NCI-H748 (cell line): ENCODE data around the gene NBEAL2.

Experiments
- DNase-seq: peaks from one replicate; lab custom pipeline; 2025; ENCODE audit not compliant: unreplicated experiment; lab: John Stamatoyannopoulos, UW

NBEAL2 gene

GRCh38 chr3:46978985-46979944 lies at the start of gene NBEAL2:
NBEAL2 (plus strand) TSS chr3:46979666; CDS start chr3:46979862, 196 bp downstream.
- DNase-seq, result peak; percentile 91

GRCh38 chr3:46930166-46930944 lies 49.1 kb upstream of the NBEAL2 start:
- no peak for DNase-seq

GRCh38 chr3:46930945-46931403 lies 48.5 kb upstream of the NBEAL2 start:
- no peak for DNase-seq

- DNase-seq, result peak; percentile 69
These were observed 47.7 kb upstream of the NBEAL2 start for GRCh38 chr3:46931631-46932331.

DNA sequence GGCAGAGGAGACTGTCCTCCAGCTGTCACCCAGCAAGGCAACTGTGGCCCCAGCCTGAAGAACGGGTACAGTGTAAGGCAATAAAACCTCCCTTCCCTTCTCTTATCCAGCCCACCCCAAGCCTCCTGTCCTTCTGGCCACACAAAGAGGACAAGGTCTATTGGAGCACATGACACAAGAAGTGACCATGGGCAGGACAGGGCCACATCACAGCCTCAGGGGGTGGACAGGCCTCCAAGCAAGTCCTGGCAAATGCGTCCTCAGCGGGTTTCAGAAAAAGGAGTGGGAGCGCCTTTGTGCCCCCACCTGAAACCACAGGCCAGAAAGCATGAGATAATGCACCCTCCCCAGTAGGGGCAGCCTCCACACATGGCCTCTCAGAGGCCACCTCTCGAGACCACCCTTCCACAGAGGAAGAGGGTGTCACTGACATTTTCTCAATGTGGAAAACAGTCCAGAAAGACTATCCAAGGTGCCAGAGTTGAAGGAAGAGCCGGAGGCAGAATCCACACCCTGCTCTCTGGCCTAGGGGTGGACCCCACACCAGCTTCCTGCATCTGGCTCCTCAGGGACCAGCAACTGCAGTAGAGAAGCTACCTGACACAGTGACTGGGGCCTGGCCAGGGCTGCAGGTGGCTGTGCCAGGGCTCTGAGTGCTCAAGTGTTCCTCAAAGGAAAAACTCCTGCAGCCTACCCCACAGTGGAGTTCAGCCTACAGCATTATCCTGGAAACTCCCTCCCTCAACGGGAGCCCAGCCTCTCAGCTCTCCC lies 46.8 kb upstream of the NBEAL2 start:
- no peak for DNase-seq

- no peak for DNase-seq
These were observed 46.2 kb upstream of the NBEAL2 start for GRCh38 chr3:46933261-46933660.

GRCh38 chr3:46934072-46934471 lies 45.4 kb upstream of the NBEAL2 start:
- DNase-seq, result no peak

DNA sequence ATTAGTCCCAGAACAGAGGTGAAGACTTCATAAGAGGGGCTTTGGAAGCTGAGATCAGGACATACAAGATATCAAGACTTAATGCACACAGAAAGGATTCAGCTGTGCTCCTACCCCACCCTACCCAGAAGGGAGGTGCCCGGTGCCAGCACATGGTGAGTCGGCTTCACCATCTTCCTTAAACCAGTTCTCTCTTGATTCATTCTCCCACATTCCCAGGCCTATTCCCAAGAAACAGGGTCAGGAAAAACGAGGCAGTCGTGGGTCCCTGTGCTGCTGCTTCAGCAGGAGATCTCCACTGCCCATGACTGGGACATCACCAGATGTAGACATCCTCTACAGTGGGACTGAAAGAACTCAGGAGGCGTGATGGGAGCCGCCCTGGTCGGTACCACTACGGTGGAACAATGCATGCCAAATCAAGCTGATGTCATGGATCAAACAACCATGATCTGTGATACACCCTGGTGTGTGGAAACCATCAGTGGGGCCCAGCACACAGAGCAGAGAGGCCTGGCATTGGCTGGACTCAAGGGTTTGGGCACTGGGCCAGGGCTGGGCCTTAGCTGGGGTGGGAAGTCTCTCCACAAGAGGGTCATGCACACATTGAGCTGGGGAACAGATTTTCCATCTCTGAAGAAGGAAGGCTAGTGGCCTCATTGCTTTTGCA lies 44.8 kb upstream of the NBEAL2 start:
- no peak for DNase-seq

DNA sequence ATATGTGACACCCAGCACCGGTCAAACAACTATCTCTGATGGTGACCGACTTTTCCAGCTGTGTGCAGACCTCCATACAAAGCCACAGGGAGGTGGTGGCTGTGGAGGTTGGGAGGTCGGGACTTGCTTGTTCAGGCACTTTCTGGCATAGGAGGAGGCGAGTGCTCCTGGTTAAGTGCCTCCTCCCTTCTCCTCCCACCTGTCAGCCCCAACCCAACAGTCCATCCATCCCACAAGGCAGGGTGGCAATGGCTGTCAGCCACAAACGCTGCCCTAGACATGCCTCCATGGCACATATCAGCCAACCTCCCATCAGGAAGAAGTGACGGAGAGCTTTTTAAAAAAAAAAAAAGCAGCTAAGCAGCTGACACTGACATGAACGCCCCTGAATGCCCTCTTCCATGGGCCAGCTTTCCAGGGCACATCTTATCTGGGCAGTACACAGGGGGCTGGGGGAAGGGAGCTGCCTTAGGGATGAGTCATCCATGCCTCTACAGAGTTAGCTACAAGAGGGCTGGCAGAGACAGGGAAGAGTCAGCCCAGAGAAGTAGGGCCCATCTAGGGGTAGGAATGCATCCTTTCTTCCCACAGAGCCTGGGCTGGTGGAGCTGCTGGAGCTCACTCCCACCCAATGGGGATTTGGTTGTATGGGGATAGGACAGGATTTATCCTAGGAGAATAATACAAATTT lies 44.2 kb upstream of the NBEAL2 start:
- DNase-seq, result no peak

DNA sequence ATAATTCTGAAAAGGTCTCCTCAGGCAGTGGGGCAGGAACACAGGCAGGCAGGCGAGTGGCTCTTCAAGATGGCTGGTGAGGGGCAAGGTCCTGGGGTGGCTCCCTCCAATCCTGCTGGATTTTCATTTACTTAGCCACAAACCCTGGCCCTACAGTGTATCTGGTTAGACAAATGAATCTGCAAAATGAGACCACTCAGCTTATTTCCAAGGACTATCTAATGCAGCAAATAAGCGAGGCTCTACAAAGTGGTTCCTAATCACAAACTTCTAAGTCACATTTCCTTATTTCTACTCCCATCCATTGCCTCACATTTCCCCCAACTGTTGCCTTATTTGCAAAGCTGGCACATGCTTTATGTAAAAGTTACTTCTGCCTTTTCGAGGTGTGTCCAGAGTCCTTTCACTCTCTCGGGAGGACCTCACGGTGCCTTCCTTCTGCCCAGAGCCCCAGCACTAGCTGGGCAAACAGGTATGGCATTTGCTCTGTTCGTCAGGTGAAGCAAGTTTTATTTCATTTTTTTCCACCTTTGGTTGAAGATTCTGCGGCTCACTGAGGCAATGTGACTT lies 43.4 kb upstream of the NBEAL2 start:
- no peak for DNase-seq

DNA sequence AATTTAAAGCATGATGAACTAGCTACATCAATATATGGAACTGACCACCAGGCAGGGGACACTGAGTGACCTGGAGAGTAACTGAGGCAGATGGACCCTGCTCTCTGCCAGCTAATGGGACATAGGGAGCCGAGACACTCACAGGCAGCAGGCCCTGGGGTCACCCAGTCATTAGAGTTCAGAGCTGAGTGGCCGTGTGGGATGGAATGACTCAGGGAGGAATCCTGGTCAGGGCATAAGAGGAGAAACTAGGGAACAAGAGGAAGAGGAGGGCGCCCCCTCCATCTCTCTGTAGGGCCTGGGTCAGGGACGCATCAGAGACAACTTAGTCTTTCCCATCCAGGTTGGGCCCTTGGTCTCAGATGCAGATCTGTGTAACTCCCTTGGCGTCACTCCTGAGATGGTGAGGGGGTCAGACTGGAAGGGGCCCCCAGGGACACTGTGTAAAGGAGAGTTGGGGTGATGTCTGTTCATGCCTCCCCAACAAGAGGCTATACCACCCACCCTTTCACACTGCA lies 42.7 kb upstream of the NBEAL2 start:
- no peak for DNase-seq

DNA sequence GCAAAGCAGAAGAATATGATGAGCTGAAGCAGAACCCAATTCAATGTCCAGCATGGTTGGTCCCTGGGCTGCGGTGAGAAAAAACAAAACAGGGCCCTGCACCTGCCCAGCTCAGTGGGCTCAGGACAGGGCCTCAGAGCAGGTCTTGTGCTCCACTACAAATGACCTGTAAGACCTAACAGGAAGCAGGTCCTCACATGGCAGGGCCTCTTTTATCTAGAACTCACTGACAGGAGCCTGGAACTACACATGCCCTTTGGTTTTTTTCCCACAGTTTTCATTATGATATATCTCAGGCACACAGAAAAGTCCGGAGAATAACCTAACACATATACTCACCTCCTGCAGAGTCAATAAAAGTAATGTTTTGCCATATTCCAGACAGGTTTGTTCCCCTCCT lies 41.3 kb upstream of the NBEAL2 start:
- no peak for DNase-seq

DNA sequence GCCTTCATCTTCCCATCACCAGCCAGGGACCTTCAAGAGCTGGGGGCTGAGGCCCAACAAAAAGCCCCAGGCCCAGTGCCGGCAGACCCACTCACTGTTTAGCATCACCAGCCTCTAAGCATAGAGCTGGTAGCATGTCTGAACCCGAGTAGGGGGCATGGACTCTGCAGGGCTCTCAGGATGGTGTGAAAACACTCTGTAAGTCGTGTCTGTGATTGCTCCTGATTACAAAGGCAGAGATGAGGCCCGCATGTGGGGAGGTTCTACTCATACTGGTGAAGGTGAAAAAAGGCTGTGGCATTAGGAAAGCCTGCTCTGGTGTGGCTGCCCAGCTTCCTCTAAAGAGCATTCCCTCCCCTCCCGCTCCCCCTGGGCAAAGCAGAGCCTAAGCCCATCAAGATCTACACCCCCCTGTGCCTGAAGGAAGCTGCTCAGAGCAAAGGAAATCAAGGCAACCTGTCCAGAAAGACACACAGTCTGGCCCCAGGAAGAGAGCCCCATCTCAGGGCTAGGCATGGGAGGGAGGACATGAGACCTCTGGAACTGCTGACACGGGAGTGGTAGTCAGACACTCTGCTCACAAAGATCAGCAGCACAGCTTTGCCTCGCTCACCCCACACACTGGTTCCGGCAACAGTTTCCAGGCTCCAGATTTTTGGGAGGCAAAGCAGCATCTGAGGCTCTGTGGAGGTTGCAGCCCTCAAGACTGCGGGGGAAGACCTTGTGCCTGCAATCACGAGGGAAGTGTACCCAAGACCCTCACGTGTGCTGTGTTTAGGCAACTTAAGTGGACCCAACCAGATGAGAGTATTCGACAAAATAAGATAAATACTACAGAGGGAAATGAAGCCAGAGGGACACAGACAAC lies 39.7 kb upstream of the NBEAL2 start:
- no peak for DNase-seq

- no peak for DNase-seq
These were observed 37.4 kb upstream of the NBEAL2 start for GRCh38 chr3:46942076-46942475.

DNA sequence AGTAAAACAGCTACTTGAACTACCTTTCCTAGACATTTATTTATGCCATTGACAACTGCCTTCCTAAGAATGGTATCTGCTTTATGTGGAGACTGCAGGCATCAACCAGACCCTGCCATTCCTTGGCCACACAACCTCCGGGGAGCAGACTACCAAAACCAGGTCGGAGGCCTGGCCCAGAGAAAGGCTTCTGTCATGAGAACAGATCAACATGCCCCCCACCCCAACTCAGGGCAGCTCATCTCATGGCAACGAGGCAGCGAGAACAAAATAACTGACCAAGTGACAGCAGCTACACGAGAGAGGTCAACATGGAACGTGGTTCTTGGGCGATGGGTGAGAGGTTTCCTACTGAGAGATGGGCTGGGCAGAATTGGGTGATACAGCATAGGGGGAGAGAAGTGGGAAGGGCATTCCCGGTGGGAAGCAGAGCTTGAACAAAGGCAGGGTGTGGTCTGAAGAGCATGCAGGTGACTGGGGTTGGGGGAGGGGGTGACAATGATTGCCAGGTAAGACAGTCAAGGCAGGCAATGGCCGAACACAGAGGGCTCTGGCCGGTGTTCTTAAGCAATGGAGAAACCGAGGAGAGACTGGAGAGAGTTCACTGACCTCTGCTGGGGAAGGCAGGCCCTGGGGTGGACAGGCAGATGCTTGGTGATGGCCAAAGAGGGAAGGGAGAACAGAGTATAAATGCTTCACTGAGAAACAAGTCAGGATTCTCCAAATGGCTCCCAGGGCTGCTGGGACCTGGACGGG lies 36.8 kb upstream of the NBEAL2 start:
- no peak for DNase-seq

GRCh38 chr3:46943237-46944187 lies 36.0 kb upstream of the NBEAL2 start:
- no peak for DNase-seq
